ENCODE data around the gene TMEM184B.

Gene TMEM184B

GRCh38 chr22:38233427-38233826 lies 39.4 kb downstream of the TMEM184B start:
- ATAC-seq (no peak), DNase-seq (ENCODE audit: low spot score in 2 of 2) (no peak)
- peaks cover 20% of the 10 kb centered on the region for H3K36me3 Mint-ChIP-seq
- H3K4me3 Mint-ChIP-seq, result no peak overlapping the region
- H3K27ac Mint-ChIP-seq, result no peak overlapping the region
- no peaks in the 10 kb centered on the region for H3K9me3 Mint-ChIP-seq
- peaks cover 21% of the 10 kb centered on the region for H3K4me1 Mint-ChIP-seq

GRCh38 chr22:38232196-38232595 lies 40.6 kb downstream of the TMEM184B start:
- DNase-seq (ENCODE audit: low spot score in 2 of 2), result no peak
- H3K27ac Mint-ChIP-seq, result no peak overlapping the region
- H3K36me3 Mint-ChIP-seq, result peaks cover 20% of the 10 kb centered on the region

GRCh38 chr22:38230916-38231315 lies 41.9 kb downstream of the TMEM184B start:
- H3K4me3 Mint-ChIP-seq, result no peak overlapping the region
- H3K27ac Mint-ChIP-seq, result peak overlapping the region; percentile 90
- ATAC-seq (no peak), DNase-seq (ENCODE audit: low spot score in 2 of 2) (no peak)
- peaks cover 22% of the 10 kb centered on the region for H3K36me3 Mint-ChIP-seq
- H3K9me3 Mint-ChIP-seq, result no peaks in the 10 kb centered on the region
- H3K4me1 Mint-ChIP-seq, result peaks cover 25% of the 10 kb centered on the region

More at GRCh38 chr22:38232196-38232595, 40.6 kb downstream of the TMEM184B start:
- Mint-ChIP-seq H3K4me1 (peaks cover 25% of the 10 kb centered on the region), H3K4me3 (no peak overlapping the region), H3K9me3 (no peaks in the 10 kb centered on the region)
- no peak for ATAC-seq

- Mint-ChIP-seq H3K27ac (peak overlapping the region; percentile 90), H3K4me3 (no peak overlapping the region), H3K9me3 (no peaks in the 10 kb centered on the region), H3K36me3 (peaks cover 22% of the 10 kb centered on the region), H3K4me1 (peaks cover 28% of the 10 kb centered on the region)
- ATAC-seq, result peak; percentile 56
- no peak for DNase-seq (ENCODE audit: low spot score in 2 of 2)
These were observed 42.5 kb downstream of the TMEM184B start for GRCh38 chr22:38230108-38230825.

- H3K4me3 Mint-ChIP-seq, result peak overlapping the region; percentile 25
- H3K27ac Mint-ChIP-seq, result peak overlapping the region; percentile 87
These were observed 43.7 kb downstream of the TMEM184B start for GRCh38 chr22:38228873-38229740.

GRCh38 chr22:38228326-38228872 lies 44.4 kb downstream of the TMEM184B start:
- H3K9me3 Mint-ChIP-seq, result no peaks in the 10 kb centered on the region
- peak overlapping the region; percentile 87 for H3K27ac Mint-ChIP-seq
- H3K4me1 Mint-ChIP-seq, result peaks cover 29% of the 10 kb centered on the region
- peaks cover 31% of the 10 kb centered on the region for H3K36me3 Mint-ChIP-seq
- H3K4me3 Mint-ChIP-seq, result peak overlapping the region; percentile 25
- ATAC-seq (no peak), DNase-seq (ENCODE audit: low spot score in 2 of 2) (no peak)

More at GRCh38 chr22:38228873-38229740, 43.7 kb downstream of the TMEM184B start:
- Mint-ChIP-seq H3K4me1 (peaks cover 29% of the 10 kb centered on the region), H3K36me3 (peaks cover 24% of the 10 kb centered on the region), H3K9me3 (no peaks in the 10 kb centered on the region)
- no peak for DNase-seq (ENCODE audit: low spot score in 2 of 2)
- ATAC-seq, result peak; percentile 82

GRCh38 chr22:38226853-38227649 lies 45.8 kb downstream of the TMEM184B start:
- DNase-seq (ENCODE audit: low spot score in 2 of 2) (no peak), ATAC-seq (no peak)
- Mint-ChIP-seq H3K4me1 (peaks cover 40% of the 10 kb centered on the region), H3K27ac (peak overlapping the region; percentile 58), H3K9me3 (no peaks in the 10 kb centered on the region), H3K36me3 (peaks cover 31% of the 10 kb centered on the region), H3K4me3 (no peak overlapping the region)

GRCh38 chr22:38223289-38223960 lies 49.4 kb downstream of the TMEM184B start:
- peaks cover 36% of the 10 kb centered on the region for H3K4me1 Mint-ChIP-seq
- H3K4me3 Mint-ChIP-seq, result no peak overlapping the region
- no peaks in the 10 kb centered on the region for H3K9me3 Mint-ChIP-seq
- ATAC-seq (no peak), DNase-seq (ENCODE audit: low spot score in 2 of 2) (no peak)
- H3K36me3 Mint-ChIP-seq, result peaks cover 33% of the 10 kb centered on the region
- peak overlapping the region; percentile 94 for H3K27ac Mint-ChIP-seq

GRCh38 chr22:38222797-38223119 lies 50.1 kb downstream of the TMEM184B start:
- H3K36me3 Mint-ChIP-seq, result peaks cover 40% of the 10 kb centered on the region
- H3K27ac Mint-ChIP-seq, result peak overlapping the region; percentile 94
- H3K9me3 Mint-ChIP-seq, result no peaks in the 10 kb centered on the region
- H3K4me1 Mint-ChIP-seq, result peaks cover 39% of the 10 kb centered on the region
- no peak overlapping the region for H3K4me3 Mint-ChIP-seq
- ATAC-seq, result no peak
- no peak for DNase-seq (ENCODE audit: low spot score in 2 of 2)

- H3K27ac Mint-ChIP-seq, result peak overlapping the region; percentile 94
- peaks cover 40% of the 10 kb centered on the region for H3K4me1 Mint-ChIP-seq
- no peak for ATAC-seq
- H3K36me3 Mint-ChIP-seq, result peaks cover 44% of the 10 kb centered on the region
- DNase-seq (ENCODE audit: low spot score in 2 of 2), result no peak
- H3K4me3 Mint-ChIP-seq, result no peak overlapping the region
- H3K9me3 Mint-ChIP-seq, result no peaks in the 10 kb centered on the region
These were observed 50.7 kb downstream of the TMEM184B start for GRCh38 chr22:38221908-38222796.

GRCh38 chr22:38221407-38221806 lies 51.4 kb downstream of the TMEM184B start:
- Mint-ChIP-seq H3K4me3 (no peak overlapping the region), H3K36me3 (peaks cover 43% of the 10 kb centered on the region), H3K4me1 (peaks cover 40% of the 10 kb centered on the region), H3K27ac (peak overlapping the region; percentile 94), H3K9me3 (no peaks in the 10 kb centered on the region)
- no peak for ATAC-seq
- no peak for DNase-seq (ENCODE audit: low spot score in 2 of 2)

GRCh38 chr22:38220653-38221386 lies 52.0 kb downstream of the TMEM184B start:
- Mint-ChIP-seq H3K4me1 (peaks cover 40% of the 10 kb centered on the region), H3K4me3 (no peak overlapping the region), H3K9me3 (no peaks in the 10 kb centered on the region), H3K36me3 (peaks cover 47% of the 10 kb centered on the region), H3K27ac (peak overlapping the region; percentile 94)
- ATAC-seq (no peak), DNase-seq (ENCODE audit: low spot score in 2 of 2) (no peak)

GRCh38 chr22:38220163-38220562 lies 52.6 kb downstream of the TMEM184B start:
- Mint-ChIP-seq H3K36me3 (peaks cover 54% of the 10 kb centered on the region), H3K4me1 (peaks cover 42% of the 10 kb centered on the region), H3K9me3 (no peaks in the 10 kb centered on the region), H3K27ac (peak overlapping the region; percentile 94), H3K4me3 (no peak overlapping the region)
- no peak for ATAC-seq
- DNase-seq (ENCODE audit: low spot score in 2 of 2), result no peak

Measured in stimulated activated effector memory CD8-positive, alpha-beta T cell treated with anti-CD3 and anti-CD28 coated beads, Interleukin-12 subunit alpha, Interleukin-12 subunit beta, amount 100 ng/mL, for 72 hours (primary cell).